ENCODE measurements around the gene KIF5C. TPM values are rescaled to one million over a fixed set of nuclear protein-coding genes. Genes with fewer than 3 reads are reported as not detected.
A peak's percentile ranks its signal among the peaks of the same experiment; 100 is the strongest.

Gene KIF5C
- total RNA-seq, 1 experiment from 2014 or later, result 1.5 TPM

- no TSS peak for BruUV-seq (replicated peaks)
- H3K4me1 Mint-ChIP-seq (ENCODE audit: low read depth, unreplicated experiment), result peaks cover 31% of the 10 kb centered on the region
These were observed 156.4 kb downstream of the KIF5C start for GRCh38 chr2:149031396-149031795.

GRCh38 chr2:149033716-149034115, 158.7 kb downstream of the KIF5C start:
- H3K27me3 Mint-ChIP-seq (ENCODE audit: insufficient read depth, unreplicated experiment), result no peaks in the 10 kb centered on the region
- BruUV-seq (replicated peaks), result no TSS peak
- no peaks in the 10 kb centered on the region for H3K36me3 ChIP-seq (ENCODE audit: control insufficient read depth, insufficient read depth, low read length)
- no peaks in the 10 kb centered on the region for H3K9me3 ChIP-seq
- H3K4me3 ChIP-seq (ENCODE audit: low read depth, low read length), result no peak overlapping the region
- H3K27ac Mint-ChIP-seq (ENCODE audit: unreplicated experiment), result no peak overlapping the region
- H3K4me1 ChIP-seq, result peaks cover 9% of the 10 kb centered on the region
- no peaks in the 10 kb centered on the region for H3K9me3 Mint-ChIP-seq (ENCODE audit: unreplicated experiment)
- ChIA-PET CTCF (interaction anchor here (1.5 kb wide), 1 partner anchor 14 kb away, joined by 3 read pairs; no protein-coding TSS in a partner anchor), POLR2A (interaction anchor here (0.6 kb wide), 1 partner anchor 9 kb away, joined by 3 read pairs; no protein-coding TSS in a partner anchor)
- H3K4me3 Mint-ChIP-seq (ENCODE audit: unreplicated experiment), result no peak overlapping the region
- H3K4me1 Mint-ChIP-seq (ENCODE audit: low read depth, unreplicated experiment), result peaks cover 16% of the 10 kb centered on the region
- H3K36me3 Mint-ChIP-seq (ENCODE audit: insufficient read depth, unreplicated experiment), result no peaks in the 10 kb centered on the region
- intact Hi-C loops (cut with micrococcal nuclease; ENCODE audit: unreplicated experiment), result no loop called here
- H3K27me3 ChIP-seq (replicated peaks; ENCODE audit: control insufficient read depth, insufficient read depth, low read length), result no peaks in the 10 kb centered on the region
- DNase-seq, result peak in 1 of 2 experiments; percentile 53
- no peak for TF ChIP-seq CTCF (IDR thresholded peaks at IDR 0.05; ENCODE audit: insufficient read depth in 1 of 2, low read depth in 1 of 2, low read length in 1 of 2, severe bottlenecking in 1 of 2, unreplicated experiment in 1 of 2)

More at GRCh38 chr2:149031396-149031795, 156.4 kb downstream of the KIF5C start:
- no peak for TF ChIP-seq CTCF (IDR thresholded peaks at IDR 0.05; ENCODE audit: insufficient read depth in 1 of 2, low read depth in 1 of 2, low read length in 1 of 2, severe bottlenecking in 1 of 2, unreplicated experiment in 1 of 2)
- Histone ChIP-seq H3K9me3 (no peaks in the 10 kb centered on the region), H3K36me3 (ENCODE audit: control insufficient read depth, insufficient read depth, low read length) (no peaks in the 10 kb centered on the region), H3K4me3 (ENCODE audit: low read depth, low read length) (no peak overlapping the region), H3K27me3 (replicated peaks; ENCODE audit: control insufficient read depth, insufficient read depth, low read length) (no peaks in the 10 kb centered on the region), H3K4me1 (peaks cover 26% of the 10 kb centered on the region)
- Mint-ChIP-seq H3K36me3 (ENCODE audit: insufficient read depth, unreplicated experiment) (no peaks in the 10 kb centered on the region), H3K4me3 (ENCODE audit: unreplicated experiment) (no peak overlapping the region), H3K27ac (ENCODE audit: unreplicated experiment) (no peak overlapping the region), H3K27me3 (ENCODE audit: insufficient read depth, unreplicated experiment) (no peaks in the 10 kb centered on the region), H3K9me3 (ENCODE audit: unreplicated experiment) (no peaks in the 10 kb centered on the region)
- DNase-seq, result no peak
- intact Hi-C loops (cut with micrococcal nuclease; ENCODE audit: unreplicated experiment), result no loop called here
- POLR2A ChIA-PET, result no interaction called here
- CTCF ChIA-PET, result no interaction called here

DNA sequence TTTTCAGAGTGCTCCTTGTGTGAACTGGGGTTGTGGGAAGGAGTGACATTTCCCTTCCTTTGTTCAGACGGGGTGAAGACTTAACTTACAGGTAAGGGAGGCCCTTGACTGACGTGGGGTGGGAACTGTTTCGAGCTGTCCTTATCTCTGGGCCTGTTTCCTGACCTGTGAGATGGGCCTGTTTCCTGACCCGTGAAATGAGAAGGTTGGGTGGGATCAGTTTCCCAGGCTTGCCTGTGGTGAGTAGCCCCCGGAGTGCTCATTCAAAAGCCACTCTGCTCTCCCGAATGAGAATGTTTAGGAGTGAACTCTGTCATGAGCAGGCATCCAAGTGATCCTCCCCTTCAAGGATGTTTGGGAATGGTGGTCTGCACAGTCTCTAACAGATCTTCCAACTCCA, 159.4 kb downstream of the KIF5C start:
- Mint-ChIP-seq H3K9me3 (ENCODE audit: unreplicated experiment) (no peaks in the 10 kb centered on the region), H3K27me3 (ENCODE audit: insufficient read depth, unreplicated experiment) (no peaks in the 10 kb centered on the region), H3K36me3 (ENCODE audit: insufficient read depth, unreplicated experiment) (no peaks in the 10 kb centered on the region), H3K4me1 (ENCODE audit: low read depth, unreplicated experiment) (peaks cover 9% of the 10 kb centered on the region), H3K27ac (ENCODE audit: unreplicated experiment) (no peak overlapping the region), H3K4me3 (ENCODE audit: unreplicated experiment) (no peak overlapping the region)
- BruUV-seq (replicated peaks), result no TSS peak
- DNase-seq, result no peak
- Histone ChIP-seq H3K4me3 (ENCODE audit: low read depth, low read length) (no peak overlapping the region), H3K9me3 (no peaks in the 10 kb centered on the region), H3K4me1 (peaks cover 2% of the 10 kb centered on the region; the same call in 1 of the 2 replicates), H3K36me3 (ENCODE audit: control insufficient read depth, insufficient read depth, low read length) (no peaks in the 10 kb centered on the region), H3K27me3 (replicated peaks; ENCODE audit: control insufficient read depth, insufficient read depth, low read length) (no peaks in the 10 kb centered on the region)
- TF ChIP-seq CTCF (IDR thresholded peaks at IDR 0.05; ENCODE audit: insufficient read depth in 1 of 2, low read depth in 1 of 2, low read length in 1 of 2, severe bottlenecking in 1 of 2, unreplicated experiment in 1 of 2), result no peak
- ChIA-PET CTCF (interaction anchor here (1.5 to 2.0 kb wide), 2 partner anchors 15 to 17 kb away, joined by 3 to 5 read pairs; no protein-coding TSS in a partner anchor), POLR2A (interaction anchor here (0.6 kb wide), 1 partner anchor 9 kb away, joined by 3 read pairs; no protein-coding TSS in a partner anchor)
- intact Hi-C loops (cut with micrococcal nuclease; ENCODE audit: unreplicated experiment), result no loop called here

Measured in Caco-2 (cell line).